Effector CD4-positive, alpha-beta T cell (primary cell): ENCODE data around the gene OPCML.

Experiments
- DNase-seq: peaks from one replicate; pipeline ENCODE4 v3.0.0-alpha.2; 2020

The OPCML gene

DNA sequence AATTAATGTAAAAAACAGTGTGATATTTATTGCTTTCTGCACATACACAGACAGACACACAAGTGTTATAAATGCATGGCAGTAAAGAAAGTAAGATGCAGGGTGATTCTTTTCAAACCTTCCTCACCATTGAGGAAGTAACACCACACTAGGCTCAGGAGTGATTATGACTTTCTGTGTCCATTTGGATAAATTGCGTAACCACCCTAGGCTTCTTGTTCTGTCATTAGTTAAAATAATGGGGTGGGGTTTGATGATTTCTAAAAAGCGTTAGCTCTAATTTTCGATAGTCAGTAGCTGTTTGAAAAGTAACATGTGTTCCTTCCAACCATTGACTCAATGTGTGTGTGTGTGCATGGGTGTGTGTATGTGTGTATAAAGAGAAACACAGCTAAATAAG is 1081.7 kb downstream of the OPCML start:
- DNase-seq: no peak

DNA sequence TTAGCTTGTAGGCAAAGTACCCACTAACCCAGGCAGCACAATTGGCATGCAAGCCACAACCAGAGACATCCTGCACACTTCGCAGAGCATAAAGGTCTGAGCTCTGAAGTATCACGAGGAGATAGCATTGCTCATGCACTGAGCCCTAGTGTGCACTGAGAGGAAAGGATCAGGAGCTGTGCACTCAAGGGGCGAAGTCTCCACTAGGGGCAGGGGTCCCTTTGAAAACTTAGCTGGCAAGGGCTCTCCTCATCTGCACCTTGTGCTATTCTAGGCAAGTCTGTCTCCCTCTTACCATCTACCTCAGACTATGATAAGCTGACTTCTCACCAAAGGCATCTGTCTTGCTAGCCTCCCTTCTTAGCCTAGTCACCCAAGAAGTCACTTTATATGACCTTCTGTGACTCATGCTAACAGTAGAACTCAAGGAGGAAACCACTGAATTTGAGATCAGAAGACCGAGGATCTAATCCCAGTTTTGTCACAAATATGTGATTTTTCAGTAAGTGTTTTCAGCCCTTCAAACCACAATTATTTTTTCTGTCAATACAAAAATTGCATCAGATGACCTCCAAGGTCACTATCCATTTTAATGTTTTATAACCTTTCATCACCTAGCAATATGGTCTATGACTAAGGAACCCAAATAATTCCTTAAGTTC is 1083.8 kb downstream of the OPCML start:
- DNase-seq: no peak

DNA sequence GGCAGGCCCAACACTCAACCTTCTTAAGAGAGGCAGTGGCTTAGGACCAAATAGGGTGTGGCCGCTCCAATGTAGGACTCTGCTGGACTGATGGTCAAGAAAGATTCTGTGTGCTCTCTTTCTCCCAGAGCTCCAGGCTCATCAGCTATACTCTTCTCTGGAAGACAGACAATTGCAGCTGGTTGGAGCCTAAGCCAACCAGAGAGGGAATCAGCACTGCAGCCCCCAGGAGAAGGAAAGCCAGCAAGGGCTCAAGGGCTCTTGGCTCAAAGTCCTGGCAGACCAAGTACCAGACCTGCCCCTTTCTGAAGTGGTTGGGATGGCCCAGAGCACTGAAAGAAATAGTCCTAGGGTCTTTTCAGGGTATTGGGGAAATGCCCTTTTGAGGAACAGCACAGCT is 1084.5 kb downstream of the OPCML start:
- DNase-seq: no peak

GRCh38 chr11:132445859-132446291 is 1086.4 kb downstream of the OPCML start:
- no peak for DNase-seq

GRCh38 chr11:132444911-132445310 is 1087.4 kb downstream of the OPCML start:
- no peak for DNase-seq

DNA sequence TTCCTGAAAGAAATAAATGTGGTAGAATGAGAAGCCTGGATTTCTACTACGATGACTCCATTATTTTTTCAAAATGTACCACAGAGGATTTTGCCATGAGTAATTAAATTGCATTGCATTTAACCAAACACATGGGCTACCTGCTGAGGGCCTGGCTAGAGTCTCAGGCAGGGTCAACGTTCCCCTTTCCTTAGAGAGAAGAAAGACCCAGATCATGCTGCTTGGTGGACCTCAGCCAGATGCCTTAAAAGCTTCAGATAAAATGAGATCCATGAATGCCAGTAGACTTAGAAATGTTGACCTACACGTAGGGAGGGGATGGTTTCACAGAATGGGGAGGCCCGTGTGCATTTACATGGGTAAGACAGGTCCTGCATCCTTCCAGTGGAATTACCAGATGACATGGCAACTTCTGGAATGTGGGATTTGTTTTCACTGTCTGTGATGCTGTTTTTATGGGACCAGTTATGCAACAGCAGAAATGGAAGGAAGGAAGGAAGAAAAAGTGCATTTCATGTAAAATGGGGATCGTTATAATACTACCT is 1092.5 kb downstream of the OPCML start:
- DNase-seq: no peak

GRCh38 chr11:132438418-132438817 is 1093.9 kb downstream of the OPCML start:
- DNase-seq: no peak

DNA sequence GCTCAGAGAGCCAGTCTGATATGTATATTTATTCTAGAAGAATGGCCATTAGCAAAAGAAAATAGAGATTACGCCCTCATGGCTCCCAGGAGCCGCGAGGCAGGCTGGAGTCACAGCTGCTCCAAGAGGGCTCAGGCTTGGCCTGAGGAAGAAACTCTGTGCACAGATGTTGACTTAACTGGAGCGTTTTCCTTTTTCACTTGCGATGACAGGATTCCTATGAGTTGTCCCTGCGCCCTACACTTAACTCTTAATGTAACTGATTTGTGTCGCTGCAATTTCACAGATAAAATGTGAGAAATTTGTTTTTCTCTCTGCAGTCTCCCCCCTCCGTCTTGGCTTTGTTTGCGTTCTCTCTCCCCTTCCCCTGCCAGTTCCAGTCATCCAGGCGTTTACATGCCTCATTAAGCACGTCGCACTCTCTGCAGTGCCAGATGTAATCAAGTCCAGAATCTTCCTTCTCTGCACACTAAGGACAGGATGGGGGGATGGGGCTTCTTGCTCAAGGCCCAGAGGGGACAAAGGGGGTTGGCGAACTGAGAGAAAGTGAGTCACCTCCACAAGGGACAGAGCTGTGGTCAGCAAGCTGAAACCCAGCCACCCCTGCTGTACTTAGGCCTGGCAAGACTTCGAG is 1101.8 kb downstream of the OPCML start:
- no peak for DNase-seq

DNA sequence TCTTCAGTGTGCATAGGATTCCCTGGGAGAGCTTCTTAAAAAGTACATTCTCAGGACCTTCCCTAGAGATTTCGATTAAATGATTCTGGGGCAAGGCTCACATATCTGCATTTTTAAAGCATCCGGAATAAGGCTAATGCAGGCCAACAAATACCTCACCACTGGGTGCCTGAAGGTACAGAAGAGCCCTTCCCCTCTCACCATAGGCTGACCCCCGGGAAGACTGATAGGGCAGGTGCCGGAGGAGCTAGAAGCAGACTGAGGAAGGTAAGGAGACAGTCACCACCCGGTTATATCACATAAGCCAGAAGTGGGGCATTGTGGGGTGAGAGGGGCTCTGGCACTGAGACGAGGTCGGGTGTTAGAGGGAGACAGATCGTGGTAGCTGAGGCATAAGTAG is 1102.6 kb downstream of the OPCML start:
- DNase-seq: no peak

GRCh38 chr11:132427611-132428010 is 1104.7 kb downstream of the OPCML start:
- no peak for DNase-seq

DNA sequence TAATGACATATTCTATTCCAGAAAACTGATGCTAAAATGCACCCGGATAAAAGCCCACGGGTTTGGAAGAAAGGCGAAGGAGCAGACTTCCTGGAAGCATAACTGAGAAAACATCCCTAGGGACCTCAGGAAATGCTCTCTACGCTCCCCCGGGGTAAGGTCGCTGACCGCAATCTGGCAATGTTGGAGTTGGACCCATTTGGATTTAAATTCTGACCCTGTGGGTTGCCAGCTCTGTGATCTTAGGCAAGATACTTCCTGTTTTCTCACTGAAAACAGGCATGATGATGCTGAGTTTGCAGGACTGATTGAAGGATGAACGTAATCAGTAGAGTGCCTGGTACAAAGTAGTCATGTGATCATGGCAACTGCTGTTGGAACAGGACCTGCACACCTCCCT is 1107.9 kb downstream of the OPCML start:
- no peak for DNase-seq

DNA sequence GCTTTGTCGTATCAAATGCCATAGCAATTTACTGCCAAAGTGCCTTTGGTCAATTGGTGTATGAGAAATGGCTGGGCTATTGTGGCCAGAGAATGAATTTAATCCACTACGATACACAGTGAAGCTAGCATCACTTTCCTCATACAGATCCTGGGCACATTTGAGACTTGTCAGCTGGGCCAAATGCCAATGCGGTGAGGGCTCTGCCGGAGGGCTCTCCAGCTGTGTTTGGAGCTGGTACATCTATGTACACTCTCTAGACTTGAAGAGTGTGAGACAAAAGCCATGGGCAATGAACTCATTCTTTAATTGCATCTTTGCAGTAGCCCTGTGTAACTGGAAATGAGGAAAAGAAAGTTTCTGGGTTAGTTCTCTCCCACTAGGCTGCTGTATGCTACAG is 1109.0 kb downstream of the OPCML start:
- DNase-seq: no peak

DNA sequence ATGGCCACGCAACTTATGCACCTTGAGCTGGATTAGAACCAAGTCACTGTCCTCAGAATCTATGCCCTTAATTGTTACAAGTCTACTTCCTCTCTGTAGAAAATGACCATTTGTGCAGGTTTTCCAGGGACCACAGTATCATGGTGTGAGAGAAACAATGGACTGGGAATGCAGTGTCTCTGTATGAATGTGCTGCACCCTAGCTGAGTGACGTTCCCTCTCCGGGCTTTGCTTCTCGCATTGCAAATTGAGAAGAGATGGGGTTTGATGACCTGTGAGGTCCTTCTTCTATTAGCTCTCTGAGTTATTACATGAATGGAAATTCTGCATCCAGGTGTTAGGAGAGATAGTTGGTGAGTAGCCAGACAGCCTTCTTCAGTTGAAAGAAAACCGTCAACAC is 1109.6 kb downstream of the OPCML start:
- DNase-seq: no peak

- no peak for DNase-seq
Measured at GRCh38 chr11:132421555-132421954, 1110.7 kb downstream of the OPCML start.

DNA sequence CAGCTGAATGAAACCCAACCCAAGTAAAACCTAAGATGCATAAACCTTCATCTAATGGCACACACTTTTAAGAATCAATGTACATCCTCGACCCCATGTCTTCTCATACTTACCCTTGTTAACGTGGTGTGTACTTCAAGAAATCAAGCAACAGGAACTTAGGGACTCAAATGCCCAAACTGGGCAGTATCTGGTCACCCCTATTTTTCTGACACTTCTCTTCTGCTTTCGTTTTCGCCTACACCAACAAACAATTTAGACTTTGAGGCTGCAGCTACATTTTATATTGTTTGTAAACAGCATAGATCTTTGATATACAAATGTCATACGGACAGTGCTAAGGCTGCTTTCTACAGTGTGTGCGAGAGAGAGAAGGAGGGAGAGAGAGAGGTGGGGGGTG is 1117.8 kb downstream of the OPCML start:
- DNase-seq: no peak

DNA sequence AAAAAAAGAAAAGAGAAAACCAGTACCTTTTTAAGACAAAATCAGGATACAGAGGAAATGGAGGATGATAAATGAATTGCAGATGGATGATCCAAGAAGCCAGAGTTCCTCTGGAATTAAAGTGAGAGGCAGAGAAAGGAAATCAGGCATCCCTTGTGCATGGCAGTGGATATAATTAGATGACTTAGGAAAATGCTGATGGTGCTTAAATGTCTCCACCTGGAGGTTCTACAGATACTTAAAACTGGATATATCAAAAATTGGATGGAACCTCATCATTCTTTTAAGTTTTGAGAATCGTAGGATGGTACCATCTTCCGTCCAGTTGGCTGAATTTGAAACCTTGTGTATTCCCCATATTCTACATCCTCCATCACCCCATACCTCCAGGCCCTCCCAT is 1121.9 kb downstream of the OPCML start:
- DNase-seq: no peak

GRCh38 chr11:132409573-132410355 is 1122.5 kb downstream of the OPCML start:
- DNase-seq: no peak

GRCh38 chr11:132408877-132409276 is 1123.4 kb downstream of the OPCML start:
- DNase-seq: no peak

- no peak for DNase-seq
Measured at GRCh38 chr11:132405728-132406127, 1126.6 kb downstream of the OPCML start.

DNA sequence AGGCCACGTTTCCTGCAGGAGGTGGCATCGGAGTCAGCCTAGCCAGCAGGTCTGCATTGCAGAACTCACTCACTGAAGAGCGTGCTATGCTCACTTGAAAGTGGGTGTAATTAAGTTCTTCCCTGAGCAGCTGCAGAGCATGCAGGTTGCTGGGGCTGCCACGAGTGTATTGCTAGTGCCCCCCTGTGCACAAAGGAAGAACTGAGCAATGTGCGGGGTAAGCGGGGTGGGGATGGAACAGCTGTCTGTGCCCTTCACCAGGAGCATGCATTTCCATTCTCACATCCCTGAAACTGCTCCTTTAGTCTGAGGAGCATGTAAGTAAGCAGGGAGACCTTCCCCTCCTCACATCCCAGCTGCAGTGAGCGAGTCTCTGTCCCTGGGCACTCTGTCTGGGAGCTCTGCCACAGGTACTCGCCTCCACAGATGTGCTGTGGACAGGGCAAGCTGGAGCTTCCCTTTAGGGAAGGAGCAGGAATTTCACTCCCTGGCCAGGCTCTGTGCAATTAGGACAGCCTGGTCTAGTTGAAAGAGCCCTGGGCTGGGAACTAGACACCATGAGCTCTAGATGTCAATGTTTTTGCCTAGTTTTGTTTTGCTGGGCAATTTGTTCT is 1130.1 kb downstream of the OPCML start:
- DNase-seq: no peak

GRCh38 chr11:132396318-132396717 is 1136.0 kb downstream of the OPCML start:
- DNase-seq: no peak

DNA sequence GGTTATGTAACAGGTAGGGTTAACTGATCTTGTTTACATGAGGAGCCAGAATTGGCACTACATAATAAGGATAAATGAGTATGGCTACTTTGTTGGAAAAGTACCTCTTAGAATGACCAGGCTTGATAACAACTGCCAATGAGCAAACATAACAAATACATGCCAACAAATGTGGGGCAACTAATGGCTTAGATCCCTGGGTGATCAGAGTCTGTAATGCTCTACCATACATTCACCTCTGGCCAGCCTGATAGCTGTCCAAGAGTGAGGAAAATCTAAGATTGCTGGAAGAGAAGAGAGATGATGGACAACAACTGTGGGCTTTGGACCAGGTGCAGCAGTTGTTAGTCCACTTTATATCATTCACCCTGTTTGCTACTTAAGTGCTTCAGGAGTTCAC is 1136.9 kb downstream of the OPCML start:
- DNase-seq: no peak

GRCh38 chr11:132379540-132379939 is 1152.8 kb downstream of the OPCML start:
- no peak for DNase-seq
